NOMO-1 treated with dmso at 0.1 percent for 144 hours (cell line): ENCODE data around the gene C16orf96.

Experiments used
- DNase-seq: peaks from one replicate; lab custom pipeline; 2025; ENCODE audit not compliant: unreplicated experiment; lab: John Stamatoyannopoulos, UW

Gene C16orf96

DNA sequence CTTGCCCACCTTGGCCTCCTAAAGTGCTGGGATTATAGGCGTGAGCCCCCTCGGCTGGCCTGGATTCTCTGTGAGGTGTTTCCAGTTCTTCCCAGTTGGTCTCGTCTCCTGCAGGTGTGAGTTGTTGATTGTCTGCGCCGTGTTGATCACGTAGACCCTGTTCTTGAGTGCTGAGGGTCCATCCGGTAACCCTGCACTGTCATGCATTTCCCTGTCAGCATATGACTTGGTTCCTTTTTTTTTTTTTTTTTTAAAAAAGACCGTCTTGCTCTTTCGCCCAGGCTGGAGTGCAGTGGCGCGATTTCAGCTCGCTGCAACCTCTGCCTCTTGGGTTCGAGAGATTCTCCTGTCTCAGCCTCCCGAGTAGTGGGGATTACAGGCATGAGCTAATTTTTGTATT is 85.8 kb downstream of the C16orf96 start:
- no peak for DNase-seq

DNA sequence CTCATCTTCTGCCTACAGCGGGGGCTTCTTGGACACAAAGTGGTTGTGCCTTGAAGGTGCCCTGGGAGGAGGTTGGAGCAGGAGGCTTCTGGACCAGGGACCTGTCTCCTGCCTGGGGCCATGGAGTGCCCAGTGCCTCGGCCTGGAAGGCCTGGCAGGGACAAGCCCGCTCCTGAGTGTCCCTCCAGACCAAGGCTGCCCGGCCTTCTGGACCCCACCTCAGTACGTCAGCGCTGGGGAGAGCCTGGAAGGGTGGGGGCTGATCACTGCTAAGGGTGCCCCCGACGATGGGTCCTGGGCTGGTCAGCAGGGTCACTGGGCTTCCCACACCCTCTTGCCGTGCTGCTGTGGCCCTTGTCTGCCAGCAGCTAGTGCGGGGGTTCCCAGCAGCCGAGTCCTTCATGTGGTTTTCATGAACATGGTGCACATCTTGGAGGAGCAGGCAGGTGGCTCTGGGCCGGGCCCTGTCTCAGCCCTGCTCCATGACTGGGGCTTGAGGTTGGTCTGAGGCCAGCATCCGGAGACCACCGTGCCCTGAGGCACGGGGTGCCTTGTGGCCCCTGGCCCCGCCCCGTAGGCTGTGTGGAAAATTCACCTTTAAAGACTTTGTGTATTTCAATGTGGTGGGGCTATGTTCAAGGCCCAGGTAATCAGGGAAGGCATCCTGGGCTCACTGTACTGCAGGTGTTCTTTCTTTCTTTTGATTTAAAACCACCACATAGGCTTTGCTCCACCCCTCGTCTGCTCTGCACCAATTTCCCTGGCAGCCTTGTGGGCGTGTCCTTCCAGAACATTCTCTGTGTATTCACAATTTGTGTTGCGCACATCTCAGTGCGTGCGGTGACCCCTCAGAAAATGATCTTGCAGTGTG is 90.9 kb downstream of the C16orf96 start:
- no peak for DNase-seq

DNA sequence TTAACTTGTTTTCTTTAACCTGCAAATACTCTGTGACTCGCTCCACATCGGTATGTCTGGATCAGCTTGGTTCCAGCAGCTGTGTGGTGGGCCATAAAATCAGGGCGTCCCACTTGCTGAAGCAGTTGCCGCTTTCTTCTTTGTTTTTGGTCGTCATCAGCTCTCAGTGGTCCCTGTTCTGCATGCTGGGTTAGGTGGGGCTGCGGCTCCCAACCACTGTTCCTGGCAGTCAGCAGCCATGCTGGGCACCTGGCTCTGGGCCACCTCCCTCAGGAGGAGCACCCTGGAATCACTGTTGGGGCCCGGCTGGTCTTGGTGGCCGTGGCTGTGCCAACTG is 91.5 kb downstream of the C16orf96 start:
- DNase-seq = no peak

DNA sequence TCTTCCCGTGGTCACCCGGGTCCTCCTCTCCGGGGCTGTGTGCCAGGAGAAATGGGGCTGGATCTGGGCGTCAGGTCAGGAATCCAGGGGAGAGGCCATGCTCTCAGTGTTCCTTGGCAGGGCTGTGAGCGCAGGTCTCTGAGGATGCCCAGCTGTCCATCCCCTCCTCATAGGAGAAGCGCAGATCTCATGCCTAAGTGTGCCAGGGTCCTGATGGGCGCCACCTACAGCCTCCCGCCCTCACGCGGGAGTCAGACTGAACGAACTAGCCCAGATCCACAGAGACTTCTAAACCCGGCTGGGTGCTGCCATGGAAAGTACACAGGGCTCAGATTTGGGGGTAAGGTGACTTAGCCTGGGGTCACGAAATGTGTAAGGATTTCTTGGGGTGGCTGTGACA is 92.8 kb downstream of the C16orf96 start:
- DNase-seq = no peak

DNA sequence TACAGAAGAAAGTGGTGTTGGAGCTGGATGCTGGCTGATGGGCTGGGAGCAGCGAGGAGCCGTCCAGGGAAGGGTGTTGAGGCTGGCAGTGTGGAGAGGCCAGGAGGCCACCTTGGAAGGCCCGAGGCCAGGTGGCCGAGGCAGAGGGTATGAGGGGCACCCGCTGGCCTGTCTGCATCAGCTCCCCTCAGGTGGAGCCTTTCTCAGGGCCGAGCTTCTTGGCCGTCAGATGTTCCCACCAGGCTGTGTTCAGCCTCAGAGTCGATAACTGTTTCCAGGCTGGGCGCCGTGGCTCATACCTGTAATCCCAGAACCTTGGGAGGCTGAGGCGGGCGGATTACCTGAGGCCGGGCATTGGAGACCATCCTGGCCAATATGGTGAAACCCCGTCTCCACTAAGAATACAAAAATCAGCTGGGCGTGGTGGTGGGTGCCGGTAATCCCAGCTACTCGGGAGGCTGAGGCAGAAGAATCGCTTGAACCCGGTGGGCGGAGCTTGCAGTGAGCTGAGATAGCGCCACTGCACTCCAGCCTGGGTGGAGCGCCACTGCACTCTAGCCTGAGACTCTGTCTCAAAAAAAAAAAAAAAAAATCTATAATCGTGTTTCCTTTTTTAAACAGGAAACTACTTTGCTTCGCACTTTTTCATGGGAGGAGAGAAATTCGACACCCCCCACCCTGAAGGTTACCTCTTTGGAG is 93.8 kb downstream of the C16orf96 start:
- DNase-seq = no peak
